ENCODE results near the gene MORC4. TPM values are rescaled to one million over a fixed set of nuclear protein-coding genes. Genes with fewer than 3 reads are reported as not detected.

MORC4 gene
- total RNA-seq, 1 donor from 2014 or later: 6.6 TPM

DNA sequence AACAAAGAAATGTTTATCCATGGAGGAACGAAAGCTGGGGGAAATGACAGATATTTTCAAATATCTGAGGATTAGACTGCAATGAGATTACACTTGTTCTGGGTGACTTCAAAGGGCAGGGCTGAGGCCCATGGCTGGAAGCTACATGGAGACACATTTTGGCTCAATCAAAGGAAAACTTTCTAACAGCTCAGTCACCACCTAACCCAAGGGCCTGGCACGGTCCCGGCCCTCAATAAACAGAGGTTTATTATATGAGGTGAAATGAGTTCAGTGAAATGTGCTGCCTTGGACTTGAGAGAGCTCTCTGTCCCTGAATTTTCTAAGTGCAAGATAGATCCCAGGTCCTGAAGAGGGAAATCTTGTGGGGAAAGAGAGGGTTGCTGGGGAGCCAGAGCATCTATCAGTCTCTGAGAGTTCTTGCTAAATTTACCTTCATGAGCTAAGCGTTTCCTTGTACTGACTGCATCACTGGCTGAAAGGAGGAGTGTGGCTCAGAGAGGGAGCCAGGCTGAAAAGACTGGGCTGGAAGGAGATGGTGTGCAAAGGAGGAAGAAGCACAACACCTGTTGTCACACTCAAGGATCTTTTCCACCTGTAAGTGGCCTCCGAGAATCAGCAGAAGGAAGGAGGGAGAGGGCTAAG is 94.8 kb downstream of the MORC4 start:
- no peak for DNase-seq

DNA sequence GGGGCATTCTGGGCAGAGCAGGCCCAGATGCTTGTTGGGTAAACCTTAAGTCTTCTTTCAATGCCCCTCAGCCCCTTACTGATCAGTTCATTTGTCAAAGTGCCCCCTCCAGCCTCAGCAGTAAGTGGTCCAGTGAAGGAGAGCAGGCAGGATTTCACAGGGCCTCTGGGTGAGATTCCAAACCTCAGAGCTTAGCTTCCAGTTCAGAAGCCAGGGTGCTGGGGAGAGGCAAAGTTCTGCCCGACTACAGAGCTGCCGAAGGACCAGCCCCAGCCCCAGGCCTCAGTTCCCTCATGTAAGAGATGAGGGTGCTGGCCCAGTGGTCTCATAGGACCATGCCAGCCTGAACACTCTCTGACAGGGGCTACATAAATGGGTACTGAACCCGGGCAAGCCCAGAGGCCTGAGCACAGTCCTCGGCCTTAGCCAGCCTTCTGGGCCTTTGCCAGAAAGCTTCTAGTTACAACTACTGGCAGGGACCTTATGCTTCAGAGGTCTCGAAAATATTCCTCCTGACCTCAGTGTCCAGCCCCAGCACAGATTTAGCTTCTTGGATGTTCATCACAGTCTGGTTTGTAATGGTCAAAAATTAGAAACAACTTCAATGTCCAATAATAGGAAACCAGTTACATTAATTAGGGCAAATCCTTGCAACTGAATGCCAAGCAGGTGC is 96.0 kb downstream of the MORC4 start:
- DNase-seq: no peak

DNA sequence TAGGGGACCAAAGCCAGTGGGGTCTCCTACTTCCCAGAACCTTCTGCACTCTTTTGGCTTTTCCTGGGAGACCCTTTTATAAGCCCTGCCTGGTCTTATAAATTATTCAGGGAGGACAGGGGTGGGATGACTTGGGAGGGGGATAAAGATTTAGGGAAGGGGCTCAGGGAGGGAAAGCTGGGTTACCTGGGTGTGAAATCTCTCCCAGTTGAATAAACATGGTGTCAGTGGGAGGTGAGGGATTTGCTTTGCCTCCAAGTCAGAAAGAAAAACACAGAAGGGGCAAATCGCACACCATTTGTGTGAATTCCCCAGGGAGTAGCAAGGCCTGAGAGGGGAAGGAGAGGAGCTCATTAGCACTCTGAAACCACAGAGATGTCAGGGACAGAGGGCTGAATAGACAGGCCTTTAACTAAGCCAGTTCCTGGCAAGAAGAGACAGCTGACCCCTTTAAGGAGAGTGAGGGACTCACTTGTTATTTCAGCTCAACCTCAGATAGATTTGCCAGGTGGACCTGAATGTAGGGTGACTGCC is 96.7 kb downstream of the MORC4 start, which contains the start of gene RIPPLY1:
RIPPLY1 (minus strand) TSS at position 51 of the 534 bp plus-strand sequence. CDS start 54 bp downstream, outside the sequence.
- DNase-seq: no peak

DNA sequence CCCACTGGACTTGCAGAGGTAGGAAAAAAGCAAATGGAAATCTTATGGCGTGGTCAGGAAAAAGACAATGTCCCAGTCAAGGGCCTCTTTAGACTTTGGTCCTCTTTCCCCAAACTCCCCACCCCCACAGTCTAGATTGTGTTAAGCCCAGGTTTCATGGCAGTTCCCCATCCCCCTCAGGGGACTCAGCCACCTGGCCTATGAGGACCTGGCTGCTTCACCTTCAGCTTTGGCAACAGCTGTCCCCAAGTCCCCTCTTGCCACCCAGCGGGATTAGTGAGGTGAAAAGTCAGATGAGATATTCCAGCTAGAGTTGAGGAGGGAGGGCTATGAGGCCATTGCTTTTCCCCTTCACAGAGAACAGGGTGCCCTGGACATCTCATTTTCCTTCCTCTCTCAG is 97.3 kb downstream of the MORC4 start:
- DNase-seq: no peak

DNA sequence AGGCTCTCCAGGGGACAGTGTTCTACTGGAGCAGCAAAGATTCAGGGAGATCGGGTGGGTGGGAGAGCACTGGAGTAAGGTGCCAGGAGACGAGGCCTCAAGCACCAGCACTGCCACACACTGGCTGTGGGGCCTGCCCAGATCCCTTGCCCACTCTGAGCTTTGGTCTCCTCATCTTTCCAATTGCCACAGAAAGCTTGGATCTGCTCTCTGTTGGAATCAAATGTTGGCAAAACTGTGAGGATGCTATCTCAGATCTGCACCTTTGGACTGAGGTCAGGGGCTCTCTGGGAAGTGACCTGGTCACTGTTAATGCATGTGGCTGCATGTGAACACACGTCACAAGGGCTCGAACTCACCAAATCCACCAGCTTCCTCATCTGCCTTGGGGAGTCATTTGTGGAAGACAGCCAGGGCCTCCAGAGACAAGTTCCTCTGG is 98.2 kb downstream of the MORC4 start:
- DNase-seq: no peak

DNA sequence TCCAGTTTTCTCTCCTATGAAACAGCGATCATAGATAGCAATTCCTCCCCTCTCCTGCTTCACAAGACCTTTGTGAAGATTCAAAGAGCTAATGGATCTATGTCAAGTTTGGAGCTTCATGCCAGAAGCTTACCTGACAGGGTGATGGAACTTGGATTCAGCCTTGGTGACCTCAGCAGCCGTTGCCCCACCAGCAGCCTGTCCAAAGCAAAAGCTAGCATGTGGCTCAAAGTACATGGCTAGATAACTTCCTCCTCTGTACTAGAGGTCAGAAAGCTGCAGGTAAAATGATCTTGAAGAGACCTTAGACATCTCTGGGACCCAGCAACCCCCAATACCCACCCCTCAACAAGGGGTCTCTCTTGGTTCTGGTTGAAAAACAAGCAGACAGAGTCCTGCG is 98.7 kb downstream of the MORC4 start:
- DNase-seq: no peak

DNA sequence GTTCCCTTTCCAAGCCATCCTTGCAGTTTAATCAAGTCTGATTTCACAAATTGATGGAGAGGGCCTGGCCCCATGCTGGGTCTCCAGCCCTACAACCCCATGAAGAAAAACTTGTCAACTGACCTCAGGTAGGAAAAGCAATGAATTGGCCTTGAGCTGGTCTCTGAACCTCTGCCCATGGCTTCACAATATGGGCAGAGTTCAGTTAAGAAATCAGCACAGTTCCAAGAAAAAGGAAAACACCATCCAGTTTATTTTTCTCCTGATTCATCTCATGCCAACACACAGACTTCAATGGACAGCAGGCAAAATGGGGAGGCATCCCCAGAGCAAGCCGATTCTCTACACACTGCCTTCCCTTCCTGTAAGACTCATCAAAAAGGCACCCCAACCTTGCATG is 100.2 kb downstream of the MORC4 start:
- DNase-seq: no peak

DNA sequence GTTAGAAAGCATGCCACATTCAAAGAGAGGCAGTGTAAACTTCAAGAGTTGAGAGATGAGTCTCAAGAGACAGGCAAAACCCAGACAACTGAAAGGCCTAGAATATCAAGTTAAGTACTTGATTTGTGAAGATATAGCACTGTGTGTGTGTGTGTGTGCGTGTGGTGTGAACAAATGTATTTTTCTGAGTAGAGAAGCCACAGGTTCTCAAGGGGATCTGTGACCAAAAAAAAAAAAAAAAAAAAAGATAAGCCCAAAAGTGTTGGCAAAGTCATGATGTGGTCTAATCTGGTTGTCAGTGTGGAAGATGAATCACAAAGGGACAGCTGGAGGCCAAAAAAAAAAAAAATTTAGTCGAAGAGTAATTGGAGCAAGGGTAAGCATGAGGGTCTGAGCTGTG is 100.7 kb downstream of the MORC4 start:
- no peak for DNase-seq

DNA sequence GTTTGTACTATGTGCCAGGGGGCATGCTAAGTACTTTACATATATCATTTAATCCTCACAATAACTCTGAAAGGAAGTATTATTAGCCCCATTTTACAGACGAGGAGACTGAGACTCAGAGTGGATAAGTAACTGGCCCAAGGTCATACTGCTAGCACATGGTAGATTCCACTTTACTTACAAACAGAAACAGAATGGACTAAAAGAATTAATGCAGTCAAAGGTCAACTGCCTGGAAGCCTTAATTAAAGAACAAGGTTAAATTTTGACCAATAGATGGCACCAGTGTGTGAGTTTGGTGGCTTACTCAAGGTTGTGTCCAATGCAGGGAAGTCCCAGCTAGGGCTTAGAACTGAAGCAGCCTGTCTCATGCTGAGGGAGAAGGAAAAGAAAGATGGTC is 101.5 kb downstream of the MORC4 start:
- DNase-seq: no peak

DNA sequence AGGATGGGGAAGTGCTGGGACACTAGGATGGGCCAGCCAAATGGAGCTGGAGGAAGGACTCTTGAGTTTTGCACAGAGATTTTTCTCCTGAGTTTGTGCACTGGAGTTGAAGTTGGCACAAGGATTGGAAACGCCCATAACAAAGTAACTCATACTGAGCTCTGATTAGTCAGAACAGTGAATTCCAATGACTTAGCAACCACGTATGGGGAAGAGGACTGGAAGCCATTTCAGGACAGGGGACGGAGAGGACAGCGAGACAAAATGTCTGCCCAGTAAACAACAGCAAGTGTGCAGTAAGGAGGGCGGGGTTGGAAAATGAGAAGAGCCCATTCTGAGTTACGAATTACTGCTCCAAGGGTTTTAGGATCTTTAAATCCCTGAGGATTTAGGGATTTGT is 102.8 kb downstream of the MORC4 start:
- no peak for DNase-seq

DNA sequence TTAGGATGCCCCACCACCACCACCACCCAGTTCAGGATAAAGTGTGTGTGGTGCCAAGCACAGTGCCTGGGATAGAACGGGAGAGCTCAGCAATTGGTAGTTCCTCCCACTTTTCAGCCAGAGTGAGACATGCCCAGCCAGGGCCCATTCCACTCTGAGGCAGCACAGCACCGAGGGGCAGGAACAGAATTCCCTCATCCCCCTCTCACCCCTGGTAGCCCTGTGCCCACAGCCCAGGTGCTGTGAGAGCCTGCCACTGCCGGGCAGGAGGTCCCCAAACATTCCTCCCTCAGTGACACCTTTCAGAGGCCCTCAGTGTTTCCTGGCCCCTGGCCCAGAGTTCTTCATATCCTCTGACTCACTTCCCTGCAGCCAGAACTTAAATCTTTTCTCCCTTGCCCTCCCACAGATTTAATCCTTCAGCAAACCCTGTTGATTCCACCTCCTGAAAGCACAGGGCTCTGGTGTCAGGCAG is 105.0 kb downstream of the MORC4 start:
- no peak for DNase-seq

DNA sequence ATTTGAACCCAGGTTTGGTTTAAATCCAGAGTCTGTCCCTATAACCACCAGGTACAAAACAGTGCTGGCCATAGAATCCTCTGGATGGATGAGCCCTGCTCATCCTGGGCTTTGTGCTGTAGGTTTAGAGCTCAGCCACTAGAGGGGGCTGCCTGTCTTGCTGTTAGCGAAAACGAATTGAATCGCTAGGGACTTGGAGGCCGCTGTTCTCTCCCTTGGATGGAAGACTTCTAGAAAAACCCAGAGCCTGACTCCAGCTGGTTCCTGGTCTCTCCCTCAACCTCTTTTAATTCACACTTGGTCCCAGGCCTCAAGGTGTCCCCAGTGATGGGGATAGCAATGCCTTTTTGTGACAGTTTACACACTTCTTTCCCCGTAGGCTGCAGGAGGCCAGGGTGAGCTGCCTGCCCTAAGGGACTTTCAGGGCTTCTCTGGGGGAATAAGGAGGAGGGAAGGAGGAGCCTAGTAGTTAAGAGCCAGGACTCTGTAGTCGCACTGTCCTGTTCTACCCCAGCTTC is 105.6 kb downstream of the MORC4 start:
- peak; percentile 33 for DNase-seq

DNA sequence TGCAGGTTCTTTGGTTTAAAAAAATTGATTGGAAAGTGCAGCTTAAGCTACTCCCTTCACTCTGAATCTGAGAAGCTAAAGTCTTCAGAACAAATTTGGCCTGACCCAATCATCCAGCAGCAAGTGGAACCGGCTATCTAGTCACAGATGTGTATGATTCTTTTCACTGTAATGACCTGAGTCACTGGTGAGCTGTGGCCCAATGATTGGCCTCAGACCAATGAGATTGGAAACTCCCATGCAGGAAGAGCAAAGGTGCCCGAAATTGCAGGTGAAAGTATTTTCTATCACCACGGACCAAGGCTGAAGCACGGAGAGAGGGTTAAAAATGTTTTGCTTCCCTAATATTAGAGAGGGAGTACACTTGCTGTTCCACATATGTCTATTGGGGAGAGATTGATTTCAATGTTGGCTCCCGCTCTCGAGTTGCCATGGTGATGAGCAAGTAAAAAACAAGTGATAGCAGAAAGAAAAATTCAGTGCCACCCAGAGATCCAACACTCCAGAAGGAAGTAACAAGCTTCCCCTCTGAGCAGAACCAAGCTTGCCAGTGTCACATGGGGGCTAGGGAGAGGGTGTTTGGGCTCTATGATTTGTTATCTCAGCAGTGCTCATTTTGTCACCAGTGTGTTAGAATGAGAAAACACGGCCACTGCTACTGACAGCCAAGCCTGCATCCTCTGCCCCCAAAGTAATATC is 108.1 kb downstream of the MORC4 start:
- no peak for DNase-seq

Other genes with a start within 250 kb of the MORC4 start
- 0.78 TPM for gene TBC1D8B, start 197.5 kb downstream of the MORC4 start, total RNA-seq
- gene RIPPLY1, start 96.9 kb downstream of the MORC4 start, total RNA-seq: not detected
- not detected for gene CLDN2, start 79.8 kb downstream of the MORC4 start, total RNA-seq
- gene RBM41, start 118.6 kb upstream of the MORC4 start, total RNA-seq: 29.9 TPM
- 0.16 TPM for gene NUP62CL, start 206.2 kb upstream of the MORC4 start, total RNA-seq
- gene DNAAF6, start 206.4 kb upstream of the MORC4 start, total RNA-seq: not detected

All from occipital lobe (tissue), 2 donors.